CD14-positive monocyte (primary cell): Measurements from ENCODE around the gene MCRIP2. TPM values are rescaled to one million over a fixed set of nuclear protein-coding genes. Genes with fewer than 3 reads are reported as not detected.

Experiments
- DNase-seq, 3 donors: peaks; one replicate each; pipeline ENCODE4 v3.0.0-alpha.2; 2011 to 2022
- H2AFZ ChIP-seq: 2 replicates; pipeline ENCODE4 v1.6.0; 2012; ENCODE audit warnings: mild to moderate bottlenecking, low read depth, low read length, inconsistent platforms; ENCODE audit not compliant: insufficient read depth, poor library complexity, severe bottlenecking
- H3K27ac ChIP-seq, 2 donors: 1 replicate in 1 of 2; 2 replicates in 1 of 2; pipeline ENCODE4 v1.5.1; 2012 to 2013; ENCODE audit warnings: low read length in 2 of 2, control low read depth in 1 of 2, inconsistent platforms in 1 of 2, low read depth in 1 of 2, mild to moderate bottlenecking in 1 of 2
- H3K27me3 ChIP-seq, 2 donors: one replicate each; pipeline versions ENCODE4 v1.6.0 to v1.6.1; 2011 to 2013; ENCODE audit warnings: low read length in 2 of 2; ENCODE audit not compliant: control insufficient read depth in 2 of 2, insufficient read depth in 2 of 2
- H3K36me3 ChIP-seq, 2 donors: replicated peaks in 1 of 2; 1 replicate in 1 of 2; 2 replicates in 1 of 2; pipeline versions ENCODE4 v1.5.1 to v1.6.1; 2012 to 2013; ENCODE audit warnings: low read length in 2 of 2, control low read depth in 1 of 2, inconsistent platforms in 1 of 2, mild to moderate bottlenecking in 1 of 2; ENCODE audit not compliant: insufficient read depth in 2 of 2, control insufficient read depth in 1 of 2
- H3K4me1 ChIP-seq, 2 donors: 1 replicate in 1 of 2; 2 replicates in 1 of 2; pipeline versions ENCODE4 v1.5.1 to v1.6.1; 2012 to 2013; ENCODE audit warnings: low read length in 2 of 2, control low read depth in 1 of 2, inconsistent platforms in 1 of 2, mild to moderate bottlenecking in 1 of 2, moderate library complexity in 1 of 2; ENCODE audit not compliant: insufficient read depth in 2 of 2, control insufficient read depth in 1 of 2
- H3K4me2 ChIP-seq: replicated peaks from 2 replicates; pipeline ENCODE3; 2012; ENCODE audit warnings: low read length, moderate library complexity, mild to moderate bottlenecking; ENCODE audit not compliant: poor library complexity, severe bottlenecking; ENCODE audit errors: extremely low read depth
- H3K4me3 ChIP-seq, 3 experiments: fragments of 200-600 bp in 1 of 3; sonication (generic) in 1 of 3; replicated peaks in 1 of 3; 1 replicate in 2 of 3; 2 replicates in 1 of 3; pipeline ENCODE4 v1.5.1; 2011 to 2013; ENCODE audit warnings: low read length in 3 of 3, mild to moderate bottlenecking in 3 of 3, control low read depth in 2 of 3, low read depth in 2 of 3, inconsistent platforms in 1 of 3, moderate library complexity in 1 of 3
- H3K79me2 ChIP-seq: 2 replicates; pipeline ENCODE4 v1.6.0; 2012; ENCODE audit warnings: mild to moderate bottlenecking, control low read depth, inconsistent platforms, low read length, moderate library complexity; ENCODE audit not compliant: insufficient read depth
- H3K9ac ChIP-seq: 2 replicates; pipeline ENCODE4 v1.6.0; 2017; ENCODE audit warnings: low read length, mild to moderate bottlenecking; ENCODE audit not compliant: insufficient read depth, poor library complexity, severe bottlenecking
- H3K9me3 ChIP-seq, 2 donors: replicated peaks in 1 of 2; 1 replicate in 1 of 2; 2 replicates in 1 of 2; pipeline versions ENCODE4 v1.5.1 to v1.6.1; 2012 to 2013; ENCODE audit warnings: low read length in 2 of 2, control low read depth in 1 of 2; ENCODE audit not compliant: control insufficient read depth in 1 of 2, insufficient read depth in 1 of 2
- H4K20me1 ChIP-seq: 2 replicates; pipeline ENCODE4 v1.6.0; 2012; ENCODE audit warnings: mild to moderate bottlenecking, low read length, control low read depth, moderate library complexity; ENCODE audit not compliant: insufficient read depth
- H3K27ac Mint-ChIP-seq, 7 donors: one replicate each; pipeline ENCODE4 v1.8.0; 2020; ENCODE audit warnings: mild to moderate bottlenecking in 7 of 7, mixed read lengths in 7 of 7, moderate library complexity in 6 of 7, inconsistent platforms in 2 of 7
- H3K27me3 Mint-ChIP-seq, 3 donors: one replicate each; pipeline ENCODE4 v1.8.0; 2021 to 2022; ENCODE audit warnings: low read depth in 3 of 3, mild to moderate bottlenecking in 3 of 3, mixed read lengths in 3 of 3, moderate library complexity in 3 of 3, inconsistent platforms in 1 of 3
- H3K36me3 Mint-ChIP-seq, 2 donors: one replicate each; pipeline ENCODE4 v1.8.0; 2020; ENCODE audit warnings: mixed read lengths in 2 of 2, inconsistent platforms in 1 of 2, mild to moderate bottlenecking in 1 of 2
- H3K4me1 Mint-ChIP-seq: one replicate; pipeline ENCODE4 v1.8.0; 2020; ENCODE audit warnings: mild to moderate bottlenecking, mixed read lengths
- H3K4me3 Mint-ChIP-seq, 2 donors: one replicate each; pipeline ENCODE4 v1.8.0; 2020; ENCODE audit warnings: mild to moderate bottlenecking in 2 of 2, mixed read lengths in 2 of 2, moderate library complexity in 1 of 2
- H3K9me3 Mint-ChIP-seq, 7 donors: one replicate each; pipeline ENCODE4 v1.8.0; 2020 to 2022; ENCODE audit warnings: mixed read lengths in 7 of 7, mild to moderate bottlenecking in 6 of 7, moderate library complexity in 6 of 7, inconsistent platforms in 2 of 7
- WGBS: methylation state at CpG from one replicate; pipeline ENCODE4 v1.1.5; 2013; ENCODE audit warnings: missing lambda C conversion rate; ENCODE audit not compliant: insufficient coverage; 5-methylcytosine and 5-hydroxymethylcytosine counted together
- intact Hi-C, 2 donors: fragments of 100-400 bp; cut with micrococcal nuclease; formaldehyde crosslinking; loops; one replicate each; pipeline versions ENCODE4 v1.15.0 to v1.15.1; 2023
- polyA plus RNA-seq, 3 donors: library from polyadenylated mRNA; depleted of rRNA in 1 of 3; unstranded in 2 of 3; stranded (reverse) in 1 of 3; fragments of 300-500 nt in 2 of 3; fragments of >200 nt in 1 of 3; fragmentation: Illumina TruSeq in 2 of 3; gene quantifications; 1 replicate in 2 of 3; 2 replicates in 1 of 3; pipeline ENCODE4 v1.2.3, GENCODE V29; 2012 to 2021
- TF ChIP-seq, protein P1 (sequence below): fragments of 200-600 bp; IDR thresholded peaks from one replicate; pipeline ENCODE4 v1.8.0; 2022; ENCODE audit warnings: antibody characterized with exemption, mild to moderate bottlenecking

Gene MCRIP2
- polyA plus RNA-seq, 3 donors, result 23.7 to 65.6 (median 42.1) TPM

DNA sequence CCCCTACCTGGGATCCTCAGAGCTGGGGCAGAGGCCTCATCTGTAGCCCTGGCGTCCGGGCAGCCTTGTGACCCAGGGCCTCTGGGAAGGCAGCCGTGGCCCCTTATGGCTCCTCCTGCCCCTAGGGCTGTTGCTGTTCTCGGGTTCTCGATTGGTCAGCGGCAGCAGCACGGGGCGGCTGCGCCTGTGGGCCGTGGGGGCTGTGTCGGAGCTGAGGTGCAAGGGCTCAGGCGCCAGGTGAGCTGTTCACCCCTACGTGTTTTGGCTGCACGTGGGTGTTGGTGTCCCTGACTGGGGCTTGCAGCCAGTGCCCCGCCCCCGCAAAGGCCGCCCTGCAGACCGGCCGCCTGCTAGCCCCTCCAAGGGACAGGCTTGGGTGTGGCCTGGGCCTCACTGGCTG, 20.5 kb downstream of the MCRIP2 start:
- Mint-ChIP-seq H3K36me3 (peaks cover 0 to 6% of the 10 kb centered on the region in 2 donors), H3K9me3 (no peaks in the 10 kb centered on the region), H3K4me1 (peaks cover 10% of the 10 kb centered on the region), H3K27me3 (peaks cover 0 to 2% (median 2%) of the 10 kb centered on the region in 3 donors), H3K27ac (no peak overlapping the region), H3K4me3 (no peak overlapping the region)
- no peaks in the 10 kb centered on the region for H3K9me3 ChIP-seq
- peaks cover 11 to 16% of the 10 kb centered on the region in 2 donors for H3K4me1 ChIP-seq
- DNase-seq, result no peak
- no peak overlapping the region for H3K9ac ChIP-seq
- no peaks in the 10 kb centered on the region for H3K79me2 ChIP-seq
- no peak overlapping the region for H3K27ac ChIP-seq
- H3K4me2 ChIP-seq, result no peak overlapping the region
- H3K36me3 ChIP-seq, result no peaks in the 10 kb centered on the region
- TF ChIP-seq, protein P1, sequence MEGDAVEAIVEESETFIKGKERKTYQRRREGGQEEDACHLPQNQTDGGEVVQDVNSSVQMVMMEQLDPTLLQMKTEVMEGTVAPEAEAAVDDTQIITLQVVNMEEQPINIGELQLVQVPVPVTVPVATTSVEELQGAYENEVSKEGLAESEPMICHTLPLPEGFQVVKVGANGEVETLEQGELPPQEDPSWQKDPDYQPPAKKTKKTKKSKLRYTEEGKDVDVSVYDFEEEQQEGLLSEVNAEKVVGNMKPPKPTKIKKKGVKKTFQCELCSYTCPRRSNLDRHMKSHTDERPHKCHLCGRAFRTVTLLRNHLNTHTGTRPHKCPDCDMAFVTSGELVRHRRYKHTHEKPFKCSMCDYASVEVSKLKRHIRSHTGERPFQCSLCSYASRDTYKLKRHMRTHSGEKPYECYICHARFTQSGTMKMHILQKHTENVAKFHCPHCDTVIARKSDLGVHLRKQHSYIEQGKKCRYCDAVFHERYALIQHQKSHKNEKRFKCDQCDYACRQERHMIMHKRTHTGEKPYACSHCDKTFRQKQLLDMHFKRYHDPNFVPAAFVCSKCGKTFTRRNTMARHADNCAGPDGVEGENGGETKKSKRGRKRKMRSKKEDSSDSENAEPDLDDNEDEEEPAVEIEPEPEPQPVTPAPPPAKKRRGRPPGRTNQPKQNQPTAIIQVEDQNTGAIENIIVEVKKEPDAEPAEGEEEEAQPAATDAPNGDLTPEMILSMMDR, result no peak
- H2AFZ ChIP-seq, result no peak overlapping the region
- H4K20me1 ChIP-seq, result no peaks in the 10 kb centered on the region
- WGBS, result 96% methylated on average over 17 of the region's 19 CpGs
- no peak overlapping the region for H3K4me3 ChIP-seq
- intact Hi-C loops, result loop anchor here in 1 of 2 donors (2.0 to 5.0 kb wide), 2 partner anchors 17 to 85 kb away; no protein-coding TSS in a partner anchor
- H3K27me3 ChIP-seq, result no peaks in the 10 kb centered on the region

DNA sequence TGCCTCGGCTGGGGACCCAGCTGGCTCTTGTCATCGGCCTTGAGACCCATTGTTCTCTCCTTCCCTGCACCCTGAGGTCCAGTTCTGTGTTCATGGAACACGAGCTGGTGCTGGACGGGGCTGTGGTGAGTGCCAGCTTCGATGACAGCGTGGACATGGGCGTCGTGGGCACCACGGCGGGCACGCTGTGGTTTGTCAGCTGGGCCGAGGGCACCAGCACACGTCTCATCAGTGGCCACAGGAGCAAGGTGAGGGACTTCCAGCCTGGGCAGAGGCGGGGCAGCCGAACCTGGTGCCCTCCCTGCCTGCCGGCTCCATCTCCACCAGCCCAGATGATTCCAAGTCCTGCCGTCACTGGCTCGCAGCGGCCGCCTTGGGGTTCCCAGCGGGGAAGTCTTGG, 21.0 kb downstream of the MCRIP2 start:
- Mint-ChIP-seq H3K36me3 (peaks cover 0 to 6% of the 10 kb centered on the region in 2 donors), H3K9me3 (no peaks in the 10 kb centered on the region), H3K27ac (peak overlapping the region in 1 of 7 donors; percentile 20), H3K4me1 (peaks cover 11% of the 10 kb centered on the region), H3K4me3 (no peak overlapping the region), H3K27me3 (peaks cover 0 to 2% (median 2%) of the 10 kb centered on the region in 3 donors)
- no peak overlapping the region for H3K4me2 ChIP-seq
- H3K9me3 ChIP-seq, result no peaks in the 10 kb centered on the region
- H3K27me3 ChIP-seq, result no peaks in the 10 kb centered on the region
- peaks cover 15 to 20% of the 10 kb centered on the region in 2 donors for H3K4me1 ChIP-seq
- WGBS, result 95% methylated on average over 21 of the region's 21 CpGs
- H2AFZ ChIP-seq, result no peak overlapping the region
- intact Hi-C loops, result loop anchor here in 1 of 2 donors (2.0 to 5.0 kb wide), 2 partner anchors 16 to 85 kb away; no protein-coding TSS in a partner anchor
- H3K4me3 ChIP-seq, result no peak overlapping the region
- H3K27ac ChIP-seq, result no peak overlapping the region
- H3K9ac ChIP-seq, result no peak overlapping the region
- no peak for DNase-seq
- TF ChIP-seq, protein P1, result no peak
- H4K20me1 ChIP-seq, result no peaks in the 10 kb centered on the region
- no peaks in the 10 kb centered on the region for H3K79me2 ChIP-seq
- no peaks in the 10 kb centered on the region for H3K36me3 ChIP-seq
